Panc1 (cell line): ENCODE data around the gene SEMA4B. TPM values are rescaled to one million over a fixed set of nuclear protein-coding genes. Genes with fewer than 3 reads are reported as not detected.

Experiments used
- ATAC-seq: fragments of 200-7000 bp; cut with Tn5 transposase; 2 replicates; pipeline ENCODE4 v1.9.1; 2020; ENCODE audit warnings: mild to moderate bottlenecking, moderate library complexity
- BruUV-seq: library from RNA; stranded (reverse); fragments of 400-500 nt; replicated peaks from 2 replicates; lab custom pipeline; 2021; lab: Mats Ljungman, UMichigan
- CTCF ChIA-PET: fragments of 300-600 bp; sonication (Branson Sonifier 250); formaldehyde crosslinking; loops from one replicate; lab custom pipeline; 2022; ENCODE audit warnings: antibody characterized with exemption; lab: Charles Lee
- POLR2A ChIA-PET: fragments of 300-600 bp; sonication (Branson Sonifier 250); formaldehyde crosslinking; loops from one replicate; lab custom pipeline; 2022; ENCODE audit warnings: antibody characterized with exemption; lab: Charles Lee
- DNase-seq: peaks from one replicate; pipeline ENCODE4 v3.0.0-alpha.2; 2010; ENCODE audit warnings: low read depth, low spot score
- H3K27ac ChIP-seq: 2 replicates; pipeline ENCODE4 v1.5.1; 2011; ENCODE audit warnings: mild to moderate bottlenecking, low read length, inconsistent platforms
- H3K27me3 ChIP-seq: fragments of 200-500 bp; sonication (Bioruptor generic); 2 replicates; pipeline ENCODE4 v1.6.0; 2014; ENCODE audit warnings: low read length, inconsistent platforms; ENCODE audit not compliant: control insufficient read depth, insufficient read depth
- H3K36me3 ChIP-seq: fragments of 200-500 bp; sonication (Bioruptor generic); 2 replicates; pipeline ENCODE4 v1.5.1; 2014; ENCODE audit warnings: inconsistent platforms, mild to moderate bottlenecking, low read length, moderate library complexity; ENCODE audit not compliant: control insufficient read depth, insufficient read depth
- H3K4me1 ChIP-seq: 2 replicates; pipeline ENCODE4 v1.5.1; 2011; ENCODE audit warnings: inconsistent platforms, mild to moderate bottlenecking, low read length, moderate library complexity; ENCODE audit not compliant: control insufficient read depth, insufficient read depth
- H3K4me3 ChIP-seq, 2 experiments: 2 replicates each; pipeline ENCODE4 v1.5.1; 2011 to 2012; ENCODE audit warnings: low read depth in 2 of 2, low read length in 2 of 2, mild to moderate bottlenecking in 2 of 2, inconsistent platforms in 1 of 2, moderate library complexity in 1 of 2
- H3K9me3 ChIP-seq: fragments of 200-500 bp; sonication (Bioruptor generic); 2 replicates; pipeline ENCODE4 v1.5.1; 2014; ENCODE audit warnings: low read depth, mild to moderate bottlenecking, inconsistent platforms, low read length, moderate library complexity; ENCODE audit not compliant: control insufficient read depth, insufficient read depth
- POLR2AphosphoS5 ChIP-seq: IDR thresholded peaks from 2 replicates; pipeline ENCODE4 v1.6.1; 2012; ENCODE audit warnings: mild to moderate bottlenecking, low read depth, low read length, moderate library complexity
- SIN3A ChIP-seq: IDR thresholded peaks from 2 replicates; pipeline ENCODE4 v1.6.1; 2012; ENCODE audit warnings: low read depth, mild to moderate bottlenecking, low read length, moderate library complexity, borderline replicate concordance; ENCODE audit not compliant: insufficient read depth
- TCF7L2 ChIP-seq: IDR thresholded peaks from 2 replicates; pipeline ENCODE4 v1.6.1; 2011; ENCODE audit warnings: mild to moderate bottlenecking, low read depth, low read length, inconsistent platforms
- in situ Hi-C: cut with HindIII; loops from 2 replicates; pipeline ENCODE4 v1.10.0; 2016; ENCODE audit warnings: low sequenced_read_pairs, low pct_unique_long_range_greater_than_20kb
- intact Hi-C: fragments of 100-400 bp; cut with micrococcal nuclease; formaldehyde crosslinking; loops from one replicate; pipeline ENCODE4 v1.10.0; 2022; ENCODE audit not compliant: unreplicated experiment
- total RNA-seq: library from RNA; stranded (reverse); gene quantifications from one replicate; pipeline ENCODE4 v1.2.1, GENCODE V29; 2021; ENCODE audit not compliant: unreplicated experiment
- TF ChIP-seq, protein P1 (sequence below), 2 experiments: IDR thresholded peaks; 2 replicates each; pipeline ENCODE4 v1.6.1; 2011 to 2012; ENCODE audit warnings: low read depth in 2 of 2, control low read depth in 1 of 2, low read length in 1 of 2, mild to moderate bottlenecking in 1 of 2, moderate library complexity in 1 of 2; ENCODE audit not compliant: insufficient read depth in 1 of 2
- TF ChIP-seq, protein P2 (sequence below): fragments of 450-650 bp; IDR thresholded peaks from 2 replicates; pipeline ENCODE4 v1.5.1; 2017; ENCODE audit warnings: mild to moderate bottlenecking

SEMA4B gene
- total RNA-seq, 1 experiment from 2014 or later = 600 TPM

DNA sequence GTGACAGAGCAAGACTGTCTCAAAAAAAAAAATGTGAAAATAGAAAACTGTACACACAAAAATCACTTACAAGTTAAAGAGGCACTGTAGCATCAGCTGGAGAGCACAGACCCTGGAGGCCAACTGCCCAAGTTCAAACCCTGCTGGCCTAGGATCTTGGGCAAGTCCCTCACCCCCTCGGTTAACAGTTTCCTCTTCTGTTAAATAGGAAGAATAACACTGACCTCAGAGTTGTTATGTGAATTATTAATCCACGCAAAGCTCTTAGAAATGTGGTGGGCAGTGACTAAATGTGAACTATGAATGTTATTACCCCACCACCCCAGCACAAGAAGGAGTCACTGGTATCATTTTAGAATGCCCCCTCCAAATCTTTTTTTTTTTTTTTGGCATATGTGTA, 21.4 kb downstream of the SEMA4B start:
- Histone ChIP-seq H3K9me3 (no peaks in the 10 kb centered on the region), H3K27ac (peak overlapping the region; percentile 99), H3K4me1 (peaks cover 98% of the 10 kb centered on the region), H3K36me3 (peaks cover 32% of the 10 kb centered on the region), H3K4me3 (no peak overlapping the region), H3K27me3 (no peaks in the 10 kb centered on the region)
- ATAC-seq = no peak
- no peak for TF ChIP-seq SIN3A
- TF ChIP-seq POLR2AphosphoS5 = peak; percentile 63; the same call in 1 of the 2 replicates
- TF ChIP-seq, protein P1, sequence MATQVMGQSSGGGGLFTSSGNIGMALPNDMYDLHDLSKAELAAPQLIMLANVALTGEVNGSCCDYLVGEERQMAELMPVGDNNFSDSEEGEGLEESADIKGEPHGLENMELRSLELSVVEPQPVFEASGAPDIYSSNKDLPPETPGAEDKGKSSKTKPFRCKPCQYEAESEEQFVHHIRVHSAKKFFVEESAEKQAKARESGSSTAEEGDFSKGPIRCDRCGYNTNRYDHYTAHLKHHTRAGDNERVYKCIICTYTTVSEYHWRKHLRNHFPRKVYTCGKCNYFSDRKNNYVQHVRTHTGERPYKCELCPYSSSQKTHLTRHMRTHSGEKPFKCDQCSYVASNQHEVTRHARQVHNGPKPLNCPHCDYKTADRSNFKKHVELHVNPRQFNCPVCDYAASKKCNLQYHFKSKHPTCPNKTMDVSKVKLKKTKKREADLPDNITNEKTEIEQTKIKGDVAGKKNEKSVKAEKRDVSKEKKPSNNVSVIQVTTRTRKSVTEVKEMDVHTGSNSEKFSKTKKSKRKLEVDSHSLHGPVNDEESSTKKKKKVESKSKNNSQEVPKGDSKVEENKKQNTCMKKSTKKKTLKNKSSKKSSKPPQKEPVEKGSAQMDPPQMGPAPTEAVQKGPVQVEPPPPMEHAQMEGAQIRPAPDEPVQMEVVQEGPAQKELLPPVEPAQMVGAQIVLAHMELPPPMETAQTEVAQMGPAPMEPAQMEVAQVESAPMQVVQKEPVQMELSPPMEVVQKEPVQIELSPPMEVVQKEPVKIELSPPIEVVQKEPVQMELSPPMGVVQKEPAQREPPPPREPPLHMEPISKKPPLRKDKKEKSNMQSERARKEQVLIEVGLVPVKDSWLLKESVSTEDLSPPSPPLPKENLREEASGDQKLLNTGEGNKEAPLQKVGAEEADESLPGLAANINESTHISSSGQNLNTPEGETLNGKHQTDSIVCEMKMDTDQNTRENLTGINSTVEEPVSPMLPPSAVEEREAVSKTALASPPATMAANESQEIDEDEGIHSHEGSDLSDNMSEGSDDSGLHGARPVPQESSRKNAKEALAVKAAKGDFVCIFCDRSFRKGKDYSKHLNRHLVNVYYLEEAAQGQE (IDR thresholded peaks at IDR 0.05; ENCODE audit: insufficient read depth in 1 of 2, low read depth in 2 of 2, low read length in 1 of 2) = no peak
- TF ChIP-seq, protein P2, sequence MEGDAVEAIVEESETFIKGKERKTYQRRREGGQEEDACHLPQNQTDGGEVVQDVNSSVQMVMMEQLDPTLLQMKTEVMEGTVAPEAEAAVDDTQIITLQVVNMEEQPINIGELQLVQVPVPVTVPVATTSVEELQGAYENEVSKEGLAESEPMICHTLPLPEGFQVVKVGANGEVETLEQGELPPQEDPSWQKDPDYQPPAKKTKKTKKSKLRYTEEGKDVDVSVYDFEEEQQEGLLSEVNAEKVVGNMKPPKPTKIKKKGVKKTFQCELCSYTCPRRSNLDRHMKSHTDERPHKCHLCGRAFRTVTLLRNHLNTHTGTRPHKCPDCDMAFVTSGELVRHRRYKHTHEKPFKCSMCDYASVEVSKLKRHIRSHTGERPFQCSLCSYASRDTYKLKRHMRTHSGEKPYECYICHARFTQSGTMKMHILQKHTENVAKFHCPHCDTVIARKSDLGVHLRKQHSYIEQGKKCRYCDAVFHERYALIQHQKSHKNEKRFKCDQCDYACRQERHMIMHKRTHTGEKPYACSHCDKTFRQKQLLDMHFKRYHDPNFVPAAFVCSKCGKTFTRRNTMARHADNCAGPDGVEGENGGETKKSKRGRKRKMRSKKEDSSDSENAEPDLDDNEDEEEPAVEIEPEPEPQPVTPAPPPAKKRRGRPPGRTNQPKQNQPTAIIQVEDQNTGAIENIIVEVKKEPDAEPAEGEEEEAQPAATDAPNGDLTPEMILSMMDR = no peak
- TF ChIP-seq TCF7L2 = no peak
- ChIA-PET POLR2A (no interaction called here), CTCF (interaction anchor here (0.7 kb wide), 1 partner anchor 177 kb away, joined by 4 read pairs; no protein-coding TSS in a partner anchor)
- no peak for DNase-seq
- intact Hi-C loops = no loop called here
- no TSS peak for BruUV-seq
- in situ Hi-C loops = no loop called here

DNA sequence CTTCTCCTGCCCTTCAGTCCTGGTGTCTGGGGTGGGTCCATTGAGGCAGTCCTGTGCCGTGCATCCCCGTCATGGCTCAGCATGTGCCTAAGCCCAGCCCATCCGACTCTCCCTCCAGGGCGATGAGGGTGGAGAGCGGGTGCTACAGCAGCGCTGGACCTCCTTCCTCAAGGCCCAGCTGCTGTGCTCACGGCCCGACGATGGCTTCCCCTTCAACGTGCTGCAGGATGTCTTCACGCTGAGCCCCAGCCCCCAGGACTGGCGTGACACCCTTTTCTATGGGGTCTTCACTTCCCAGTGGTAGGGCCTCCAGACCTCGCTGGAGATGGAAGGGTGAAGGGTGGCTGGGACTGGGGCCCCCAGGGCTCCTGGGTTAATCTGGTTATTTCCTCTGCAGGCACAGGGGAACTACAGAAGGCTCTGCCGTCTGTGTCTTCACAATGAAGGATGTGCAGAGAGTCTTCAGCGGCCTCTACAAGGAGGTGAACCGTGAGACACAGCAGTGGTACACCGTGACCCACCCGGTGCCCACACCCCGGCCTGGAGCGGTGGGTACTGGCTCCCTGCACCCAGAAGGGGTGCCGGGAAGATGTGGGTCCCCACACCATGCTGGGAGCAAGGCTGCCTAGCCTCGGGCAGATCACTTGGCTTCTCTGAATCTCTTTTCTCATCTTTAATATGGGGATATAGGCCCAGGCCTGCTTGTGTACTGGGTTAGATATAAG, 22.5 kb downstream of the SEMA4B start:
- Histone ChIP-seq H3K4me3 (no peak overlapping the region), H3K36me3 (peaks cover 29% of the 10 kb centered on the region), H3K4me1 (peaks cover 98% of the 10 kb centered on the region), H3K27ac (peak overlapping the region; percentile 99), H3K9me3 (no peaks in the 10 kb centered on the region), H3K27me3 (no peaks in the 10 kb centered on the region)
- in situ Hi-C loops = no loop called here
- POLR2A ChIA-PET = no interaction called here
- no peak for DNase-seq
- no peak for ATAC-seq
- no TSS peak for BruUV-seq
- CTCF ChIA-PET = interaction anchor here (0.6 kb wide), 2 partner anchors 26 to 62 kb away, joined by 4 to 8 read pairs; partner anchors contain the start of gene TTLL13
- intact Hi-C loops = no loop called here
- TF ChIP-seq, protein P1 (IDR thresholded peaks at IDR 0.05; ENCODE audit: insufficient read depth in 1 of 2, low read depth in 2 of 2, low read length in 1 of 2) = no peak
- no peak for TF ChIP-seq TCF7L2
- TF ChIP-seq, protein P2 = no peak
- TF ChIP-seq SIN3A = no peak
- TF ChIP-seq POLR2AphosphoS5 = no peak; the same call in 1 of the 2 replicates
